Kasumi-1 (cell line): Measurements from ENCODE around the gene SYPL2.
A peak's percentile ranks its signal among the peaks of the same experiment; 100 is the strongest.

Experiments
- DNase-seq, 2 experiments: peaks; one replicate each; lab custom pipeline; 2025; lab: John Stamatoyannopoulos, UW

SYPL2 gene

DNA sequence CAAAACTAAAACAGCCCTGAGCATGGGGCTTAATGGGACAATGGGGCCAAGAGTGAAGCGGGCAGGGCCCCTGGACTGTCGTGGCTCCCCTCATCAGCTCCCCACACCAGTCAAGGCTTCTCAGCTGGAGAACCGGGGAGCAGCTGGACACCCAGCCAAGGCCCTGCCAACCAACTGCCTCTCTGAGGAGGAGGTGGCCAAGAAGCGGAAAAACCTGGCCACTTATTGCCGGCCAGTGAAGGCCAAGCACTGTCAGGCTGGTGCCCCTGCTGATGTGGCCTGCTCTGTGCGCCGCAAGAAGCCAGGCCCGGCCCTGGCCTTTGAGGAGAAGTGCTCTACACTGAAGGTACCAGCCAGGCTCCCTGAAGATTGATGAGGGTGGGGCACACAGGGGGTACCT lies 25.0 kb downstream of the SYPL2 start:
- DNase-seq: no peak

DNA sequence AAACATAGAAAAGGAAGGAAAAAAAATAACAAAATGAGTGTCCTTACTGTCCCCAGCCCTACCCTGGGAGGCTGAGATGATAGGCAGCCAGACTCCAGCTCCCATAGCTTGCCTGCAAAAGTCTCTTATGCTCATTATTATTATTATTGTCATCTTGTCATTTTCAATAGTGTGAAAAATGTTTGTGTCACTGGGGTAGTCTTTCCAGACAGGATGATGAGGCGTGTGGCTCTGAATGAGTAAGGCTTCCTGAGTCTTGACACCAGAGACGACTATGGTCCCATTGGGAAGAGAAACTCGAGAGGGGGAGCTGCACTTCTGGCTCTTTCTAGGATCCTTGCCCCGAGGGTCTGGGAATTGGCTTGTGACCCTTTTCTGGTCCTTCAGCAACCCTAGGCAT lies 26.4 kb downstream of the SYPL2 start:
- DNase-seq: no peak

- DNase-seq: no peak
Measured at GRCh38 chr1:109493227-109493626, 26.9 kb downstream of the SYPL2 start.

DNA sequence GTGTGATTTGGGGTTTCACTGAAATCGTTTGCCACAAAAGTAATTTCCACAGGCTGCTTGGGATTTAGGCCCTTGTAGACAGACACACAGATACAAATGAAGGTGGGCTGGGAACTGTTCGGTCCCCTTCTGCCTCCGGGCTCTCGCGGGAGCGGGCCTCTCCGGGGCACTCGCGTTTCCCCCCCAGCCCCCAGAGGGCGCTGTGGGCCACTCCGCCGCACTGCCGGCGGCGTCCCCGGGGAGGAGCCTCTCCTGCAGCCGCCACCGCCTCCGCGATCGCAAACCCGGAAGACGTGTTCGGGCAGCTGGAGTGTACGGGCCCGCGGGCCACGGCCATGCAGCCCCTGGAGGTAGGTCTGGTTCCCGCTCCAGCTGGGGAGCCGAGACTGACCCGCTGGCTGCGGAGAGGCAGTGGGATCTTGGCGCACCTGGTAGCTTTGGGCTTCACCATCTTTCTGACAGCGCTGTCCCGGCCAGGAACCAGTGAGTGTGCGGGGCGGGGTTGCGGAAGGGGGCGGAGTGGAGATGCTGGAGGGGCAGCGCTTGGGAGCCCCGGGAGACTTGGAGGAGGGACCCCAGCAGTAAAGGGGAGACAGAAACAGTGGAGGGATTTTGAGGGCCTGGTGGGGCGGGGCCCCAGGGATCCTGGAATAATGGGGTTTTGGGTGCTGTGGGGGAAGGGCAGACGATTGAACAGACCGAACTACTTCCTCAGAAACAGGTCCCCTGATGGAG lies 27.6 kb downstream of the SYPL2 start, which contains the start of gene CYB561D1:
TSS of gene CYB561D1 (plus strand) at position 290 of the 735 bp plus-strand sequence. CDS start at position 336, 46 bp downstream.
- DNase-seq: peak; percentile 74 to 79

DNA sequence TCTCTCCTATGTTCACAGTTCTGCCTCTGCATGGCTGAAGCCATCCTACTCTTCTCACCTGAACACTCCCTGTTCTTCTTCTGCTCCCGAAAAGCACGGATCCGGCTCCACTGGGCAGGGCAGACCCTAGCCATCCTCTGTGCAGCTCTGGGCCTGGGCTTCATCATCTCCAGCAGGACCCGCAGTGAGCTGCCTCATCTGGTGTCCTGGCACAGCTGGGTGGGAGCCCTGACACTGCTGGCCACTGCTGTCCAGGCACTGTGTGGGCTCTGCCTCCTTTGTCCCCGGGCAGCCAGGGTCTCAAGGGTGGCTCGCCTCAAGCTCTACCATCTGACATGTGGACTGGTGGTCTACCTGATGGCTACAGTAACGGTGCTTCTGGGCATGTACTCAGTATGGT lies 29.4 kb downstream of the SYPL2 start:
- DNase-seq: no peak

GRCh38 chr1:109497449-109498160 lies 31.3 kb downstream of the SYPL2 start:
- no peak for DNase-seq

- DNase-seq: peak; percentile 53 to 61
Measured at GRCh38 chr1:109498161-109498801, 31.9 kb downstream of the SYPL2 start.

GRCh38 chr1:109499081-109499480 lies 32.7 kb downstream of the SYPL2 start:
- no peak for DNase-seq

- peak; percentile 66 to 79 for DNase-seq
Measured at GRCh38 chr1:109499661-109500536, 33.6 kb downstream of the SYPL2 start.

DNA sequence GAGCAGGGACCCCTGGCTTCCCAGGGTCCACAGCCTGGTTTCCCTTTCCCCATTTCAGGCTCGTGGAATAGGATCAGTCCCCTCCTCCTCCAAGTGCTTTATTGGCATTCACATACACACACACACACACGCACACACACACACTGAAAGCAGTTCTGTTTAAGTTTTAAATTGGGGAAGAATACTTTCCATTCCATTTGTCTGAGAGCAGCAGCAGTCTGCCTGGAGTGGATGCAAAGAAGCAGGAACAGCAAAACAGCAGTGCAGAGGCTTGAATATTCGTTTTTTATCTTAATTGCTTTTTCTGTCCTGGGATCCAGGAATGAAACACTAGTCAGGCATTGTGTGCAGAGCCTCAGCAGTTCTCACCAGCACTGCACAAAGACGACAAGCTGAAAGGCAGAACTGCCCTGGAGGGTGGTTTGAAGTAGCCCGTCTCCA lies 34.6 kb downstream of the SYPL2 start:
- DNase-seq: peak in 1 of 2 experiments; percentile 15

GRCh38 chr1:109501644-109502363 lies 35.5 kb downstream of the SYPL2 start:
- peak; percentile 92 to 95 for DNase-seq

- peak in 1 of 2 experiments; percentile 52 for DNase-seq
Measured at GRCh38 chr1:109502364-109502851, 36.1 kb downstream of the SYPL2 start.

DNA sequence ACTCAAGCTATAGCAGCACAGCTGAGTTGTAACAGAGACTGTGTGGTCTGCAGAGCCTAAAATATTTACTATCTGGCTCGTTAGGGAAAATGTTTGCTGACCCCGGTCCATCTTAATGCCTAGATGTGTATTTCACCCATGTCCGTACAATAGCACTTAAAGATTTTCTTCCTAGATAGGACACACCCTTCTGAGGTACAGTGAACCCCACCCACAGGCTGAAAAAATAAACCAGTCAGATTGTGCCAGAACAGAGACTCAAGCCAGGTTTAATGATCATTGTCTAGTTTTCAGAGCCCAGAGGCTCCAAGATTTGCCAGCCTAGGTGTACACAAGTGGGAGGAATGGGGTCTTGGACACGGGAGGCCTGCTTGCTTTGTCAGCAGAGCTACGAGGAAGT lies 37.6 kb downstream of the SYPL2 start:
- no peak for DNase-seq

DNA sequence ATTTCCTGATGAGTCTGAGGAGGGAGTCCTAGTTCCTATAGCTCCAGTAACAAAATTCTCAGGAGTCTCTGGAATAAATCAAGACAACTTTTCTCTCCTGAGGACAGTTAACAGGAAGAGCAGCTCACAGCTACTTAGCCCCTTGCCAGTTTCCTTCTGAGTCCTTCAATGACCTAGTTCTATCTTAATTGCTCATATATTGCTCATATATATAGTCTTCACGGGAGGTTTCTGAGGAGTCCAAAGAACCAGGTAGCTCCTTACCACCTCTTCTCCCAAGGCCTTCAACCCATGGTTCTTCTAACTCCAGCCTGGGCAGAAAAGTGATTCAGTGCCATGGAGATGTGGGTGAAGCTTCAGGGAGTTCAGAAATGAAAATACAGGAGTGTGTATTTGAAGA lies 38.6 kb downstream of the SYPL2 start:
- no peak for DNase-seq

- DNase-seq: no peak
Measured at GRCh38 chr1:109508001-109508872, 41.9 kb downstream of the SYPL2 start.

DNA sequence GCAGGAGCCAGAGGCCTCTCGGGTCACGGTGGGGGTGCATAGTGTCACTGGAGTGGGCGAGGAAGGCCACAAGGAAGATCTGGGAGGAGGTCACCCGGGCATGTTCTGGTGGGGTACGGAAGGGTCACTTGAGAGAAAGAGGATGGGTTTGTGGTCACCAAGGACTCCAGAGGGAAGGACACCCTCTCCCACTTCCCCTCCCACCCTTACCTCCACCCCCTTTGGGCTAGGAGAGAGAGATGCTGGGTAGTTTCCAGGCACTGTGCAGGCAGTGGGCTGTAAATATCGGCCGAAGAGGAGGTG lies 42.5 kb downstream of the SYPL2 start:
- no peak for DNase-seq

DNA sequence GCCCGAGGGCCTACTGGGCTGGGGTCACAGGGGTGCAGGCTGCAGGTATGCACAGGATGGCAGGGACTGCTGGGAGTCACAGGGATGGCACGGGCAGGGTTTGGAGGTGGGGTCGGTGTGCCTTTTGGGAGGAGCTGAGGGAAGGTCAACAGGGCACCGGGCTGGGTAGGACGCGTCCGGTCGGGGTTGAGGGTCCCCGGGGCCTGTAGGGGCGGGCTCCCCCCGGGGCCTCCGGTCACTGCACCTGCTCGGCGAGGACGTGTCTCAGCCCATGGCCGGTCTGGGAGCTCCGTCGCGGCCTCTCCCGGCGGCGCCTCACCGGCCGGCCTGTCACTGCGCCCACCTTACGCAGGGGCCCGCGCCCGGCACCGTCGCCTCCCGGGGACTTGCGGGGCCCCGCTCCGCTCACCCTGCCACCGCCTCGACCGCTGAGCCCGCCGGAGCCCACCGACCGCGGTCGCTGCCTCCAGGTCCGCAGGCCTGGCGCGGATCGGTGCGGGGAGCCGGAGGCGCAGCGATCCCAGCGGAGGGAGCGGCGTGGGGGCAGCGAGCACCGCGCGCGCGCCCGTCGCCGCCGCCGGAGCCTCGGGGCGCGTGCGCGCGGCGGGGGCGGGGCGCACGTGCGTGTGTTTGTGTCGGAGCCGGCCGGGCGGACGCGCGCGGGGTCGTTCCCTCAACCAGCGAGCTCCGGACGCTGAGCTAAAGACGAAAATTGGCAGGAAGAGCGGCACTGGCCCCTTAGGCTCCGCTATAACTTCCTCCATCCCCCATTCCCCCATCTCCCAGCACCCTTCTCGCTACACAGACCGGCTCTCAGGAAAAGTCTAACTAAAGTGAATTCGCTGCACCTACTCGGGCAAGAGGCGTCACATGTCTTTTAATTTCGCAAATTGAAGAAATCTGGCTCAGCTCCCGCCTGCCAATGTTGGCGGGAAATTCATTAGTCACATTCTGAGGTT lies 43.1 kb downstream of the SYPL2 start, which contains the start of gene AMIGO1:
TSS of gene AMIGO1 (minus strand) at position 552 of the 959 bp plus-strand sequence. CDS start 815 bp downstream, outside the sequence.
- DNase-seq: peak; percentile 50 to 55

- no peak for DNase-seq
Measured at GRCh38 chr1:109513110-109513710, 46.9 kb downstream of the SYPL2 start.
